NCI-H1930 (cell line): ENCODE data around the gene CGRRF1.

Source experiments
- DNase-seq, 2 experiments: peaks; one replicate each; lab custom pipeline; 2025; lab: John Stamatoyannopoulos, UW

The CGRRF1 gene, protein sequence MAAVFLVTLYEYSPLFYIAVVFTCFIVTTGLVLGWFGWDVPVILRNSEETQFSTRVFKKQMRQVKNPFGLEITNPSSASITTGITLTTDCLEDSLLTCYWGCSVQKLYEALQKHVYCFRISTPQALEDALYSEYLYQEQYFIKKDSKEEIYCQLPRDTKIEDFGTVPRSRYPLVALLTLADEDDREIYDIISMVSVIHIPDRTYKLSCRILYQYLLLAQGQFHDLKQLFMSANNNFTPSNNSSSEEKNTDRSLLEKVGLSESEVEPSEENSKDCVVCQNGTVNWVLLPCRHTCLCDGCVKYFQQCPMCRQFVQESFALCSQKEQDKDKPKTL

DNA sequence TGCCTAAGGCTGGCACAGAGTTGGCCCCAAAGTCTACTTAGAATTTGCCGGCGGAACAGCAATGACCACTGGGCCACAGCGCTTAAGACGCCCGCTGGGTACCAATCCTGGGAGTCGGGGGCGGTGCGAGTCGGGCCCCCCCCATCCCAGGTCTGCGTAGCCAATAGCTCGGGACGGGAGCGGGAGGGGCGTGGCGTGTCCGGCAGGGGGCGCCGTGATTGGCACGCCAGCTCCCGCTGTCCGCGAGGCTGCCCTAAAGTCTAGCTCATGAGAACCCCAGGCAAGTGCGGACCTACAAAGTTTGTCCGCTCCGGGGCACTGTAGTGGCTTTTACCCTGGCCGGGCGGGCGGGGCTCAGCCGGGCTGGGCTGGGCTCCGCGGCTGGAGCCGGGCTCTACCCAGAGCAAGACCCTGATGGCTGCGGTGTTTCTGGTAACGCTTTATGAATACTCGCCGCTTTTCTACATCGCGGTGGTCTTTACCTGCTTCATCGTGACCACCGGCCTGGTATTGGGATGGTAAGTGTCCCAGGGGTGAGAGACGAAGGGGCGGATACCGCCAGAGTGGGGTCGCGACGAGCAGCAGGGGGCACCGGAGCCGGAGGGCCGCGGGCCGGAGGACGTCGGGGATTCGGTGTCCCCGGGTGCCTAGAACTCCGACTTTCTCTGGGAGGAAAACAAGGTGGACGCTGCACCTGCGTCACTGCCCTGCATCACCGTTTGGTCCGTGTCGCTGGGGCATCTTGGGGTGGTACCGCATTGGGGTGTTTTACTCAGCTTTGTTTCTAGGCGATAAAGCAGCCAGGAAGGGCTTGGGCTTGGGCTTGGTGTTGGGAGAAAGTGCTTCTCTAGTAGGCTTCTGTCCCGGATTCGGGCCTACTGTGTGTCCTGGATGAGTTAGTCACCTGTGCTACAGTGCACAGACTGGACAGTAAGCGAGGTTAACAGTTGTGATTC is at the start of gene CGRRF1:
CGRRF1 (plus strand) TSS at position 361 of the 956 bp plus-strand sequence; CDS start at position 415, 54 bp downstream.
- DNase-seq = peak; percentile 94 to 98

DNA sequence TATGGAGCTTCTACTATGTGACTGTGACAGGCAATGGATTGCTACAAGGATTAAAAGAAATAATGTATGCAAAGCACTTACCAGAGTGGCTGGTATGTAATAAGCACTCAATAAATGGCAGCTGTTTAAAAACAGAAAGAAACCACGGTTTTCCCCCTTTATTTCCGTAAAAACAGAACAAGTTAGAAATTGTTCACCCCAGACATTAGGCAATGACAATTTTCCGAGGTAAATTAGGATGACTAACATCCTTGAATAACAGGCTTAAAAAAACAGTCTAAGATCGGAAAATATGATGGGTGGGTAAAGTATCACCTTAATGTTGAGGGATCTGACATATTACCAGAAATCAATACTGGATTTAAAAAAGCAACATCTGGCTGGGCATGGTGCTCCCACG is 47.7 kb upstream of the CGRRF1 start:
- no peak for DNase-seq

DNA sequence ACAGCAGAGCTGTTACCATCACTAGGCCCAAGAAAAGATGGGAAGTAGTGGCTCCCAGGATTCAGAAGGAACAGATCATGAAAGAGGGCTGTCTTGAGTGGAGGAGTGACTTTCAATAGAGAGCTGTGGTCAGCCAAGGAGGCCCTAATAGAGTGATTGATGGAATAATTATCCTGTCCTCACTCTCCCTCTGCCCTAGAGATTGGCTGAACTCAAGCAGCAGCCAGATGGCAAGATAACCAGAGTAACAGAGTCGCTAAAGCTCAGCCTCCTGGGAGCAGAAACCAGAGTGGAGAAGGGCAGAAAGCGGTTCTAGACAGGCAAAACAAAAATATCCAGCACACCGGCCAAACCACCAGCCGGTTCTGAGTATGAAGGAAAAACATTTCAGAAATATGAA is 44.1 kb upstream of the CGRRF1 start:
- DNase-seq = no peak

DNA sequence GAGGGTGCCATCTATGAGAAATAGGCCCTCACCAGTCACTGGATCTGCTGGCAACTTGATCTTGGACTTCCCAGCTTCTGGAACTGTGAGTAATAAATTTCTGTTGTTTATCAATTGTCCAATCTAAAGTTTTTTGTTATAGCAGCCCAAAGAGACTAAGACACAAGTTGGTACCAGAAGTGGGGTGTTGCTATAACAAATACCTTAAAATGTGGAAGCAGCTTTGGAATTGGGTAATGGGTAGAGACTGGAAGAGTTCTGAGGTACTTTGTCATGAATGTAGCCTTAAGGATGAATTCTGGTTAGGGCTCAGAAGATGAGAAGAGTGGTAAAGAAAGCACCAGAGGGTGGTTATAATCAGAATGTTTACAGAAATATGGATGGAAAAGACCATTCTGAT is 42.4 kb upstream of the CGRRF1 start:
- no peak for DNase-seq

DNA sequence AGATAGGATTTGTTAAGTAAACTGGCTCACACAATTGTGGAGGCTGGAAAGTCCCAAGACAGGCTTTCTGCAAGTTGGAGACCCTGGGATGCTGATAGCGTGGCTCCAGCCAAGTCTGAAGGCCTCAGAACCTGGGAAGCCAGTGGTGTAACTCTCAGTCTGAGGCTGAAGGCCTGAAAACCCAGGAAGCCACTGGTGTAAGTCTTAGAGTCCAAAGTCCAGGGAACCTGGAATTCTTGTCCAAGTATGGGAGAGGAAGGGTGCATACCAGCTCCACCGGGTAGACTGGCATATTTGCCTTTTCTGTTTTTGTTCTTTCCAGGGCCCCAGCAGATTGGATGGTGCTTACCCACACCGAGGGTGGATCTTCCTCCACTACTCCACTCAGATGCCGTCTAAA is 39.0 kb upstream of the CGRRF1 start:
- no peak for DNase-seq

DNA sequence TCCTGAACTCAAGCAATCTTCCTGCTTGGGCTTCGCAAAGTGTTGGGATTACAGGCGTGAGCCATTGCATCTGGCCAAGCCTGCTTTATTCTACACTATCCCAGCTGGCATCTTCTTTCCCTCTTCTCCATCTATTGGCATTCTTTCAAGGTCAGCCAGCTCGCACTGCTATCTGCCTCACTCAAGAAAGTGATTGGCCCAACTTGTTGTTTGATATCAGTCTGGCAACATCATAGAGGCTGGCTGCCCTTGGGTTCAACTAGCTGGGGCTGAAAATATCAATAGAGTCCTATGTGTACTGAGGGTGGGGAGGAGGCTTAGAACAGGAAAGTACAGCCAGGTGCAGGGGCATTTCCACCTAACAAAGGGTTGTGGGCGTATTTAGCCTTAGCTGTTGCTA is 38.1 kb upstream of the CGRRF1 start:
- DNase-seq = no peak

DNA sequence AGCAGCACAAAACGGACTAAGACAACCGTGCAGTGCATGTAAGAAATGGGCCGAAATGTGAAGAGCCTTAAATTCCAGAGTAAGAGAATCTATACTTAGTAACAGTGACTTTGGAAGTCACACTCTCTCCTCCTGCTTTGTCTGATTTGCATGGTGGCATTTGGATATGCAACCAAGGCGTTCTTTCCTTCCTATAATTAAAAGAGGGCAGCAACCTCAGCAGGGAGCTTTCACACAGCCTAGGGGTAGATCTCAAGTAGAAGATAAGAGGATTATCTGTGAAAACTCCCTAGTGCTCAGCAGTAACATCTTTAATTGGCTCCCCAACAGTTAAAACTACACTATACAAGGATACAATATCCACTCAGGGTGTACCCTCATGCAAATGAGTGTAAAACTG is 37.4 kb upstream of the CGRRF1 start:
- no peak for DNase-seq

DNA sequence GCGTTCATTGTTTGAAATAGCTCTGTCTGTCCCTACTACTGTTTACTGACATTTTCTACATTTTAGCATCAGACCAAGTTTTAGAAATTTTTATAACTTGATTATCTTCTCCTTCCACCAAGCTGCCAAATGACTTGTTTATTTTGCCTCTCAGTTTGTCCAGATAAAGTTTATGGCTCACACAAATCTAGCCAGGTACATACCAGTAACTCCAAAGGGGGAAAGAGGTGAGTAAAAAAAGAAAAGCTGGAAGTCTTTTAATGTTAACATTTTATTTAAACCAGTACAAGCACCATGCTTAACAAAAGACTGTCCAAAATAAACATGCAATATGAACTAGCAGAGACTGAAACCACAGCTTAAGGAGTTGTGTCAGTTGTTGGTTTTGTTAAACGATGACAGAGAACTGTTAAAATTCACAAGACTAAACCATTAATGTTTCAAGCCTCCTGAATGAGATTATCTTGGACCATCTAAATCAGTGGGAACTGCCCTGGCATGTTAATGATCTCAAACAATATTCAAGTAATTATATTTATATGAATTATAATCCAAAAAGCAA is 35.4 kb upstream of the CGRRF1 start:
- DNase-seq = no peak

DNA sequence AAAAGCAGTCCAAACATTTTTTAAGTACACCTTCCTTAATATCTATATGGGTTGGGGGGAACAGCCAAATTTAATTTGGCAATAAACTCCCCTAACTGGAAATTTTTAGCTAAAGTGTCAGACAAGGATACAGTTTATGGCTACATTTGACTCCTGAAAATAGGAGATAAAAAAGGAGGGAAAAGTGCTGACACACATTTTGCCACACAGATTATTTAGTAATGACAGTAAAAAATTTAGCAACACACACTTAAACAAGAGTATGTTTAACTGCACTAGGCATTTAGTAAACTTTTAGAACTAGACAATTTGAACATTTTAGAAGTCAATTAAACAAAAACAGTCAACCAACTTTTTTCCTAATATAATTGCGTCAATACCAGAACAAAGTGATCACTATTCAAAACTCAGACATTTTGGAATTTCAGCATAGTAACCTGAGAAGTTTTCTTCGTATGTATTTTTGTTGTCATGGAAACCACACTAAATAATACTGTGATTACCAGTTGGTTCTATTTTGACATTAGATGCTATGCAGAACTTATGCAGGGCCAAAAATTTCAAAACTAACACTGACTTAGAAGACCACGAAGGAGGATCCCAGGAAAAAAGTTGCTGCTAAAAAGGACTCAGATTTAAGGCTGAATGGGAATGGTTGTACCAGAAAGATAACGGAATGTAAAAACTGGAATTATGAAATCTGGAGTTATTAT is 34.4 kb upstream of the CGRRF1 start:
- no peak for DNase-seq

DNA sequence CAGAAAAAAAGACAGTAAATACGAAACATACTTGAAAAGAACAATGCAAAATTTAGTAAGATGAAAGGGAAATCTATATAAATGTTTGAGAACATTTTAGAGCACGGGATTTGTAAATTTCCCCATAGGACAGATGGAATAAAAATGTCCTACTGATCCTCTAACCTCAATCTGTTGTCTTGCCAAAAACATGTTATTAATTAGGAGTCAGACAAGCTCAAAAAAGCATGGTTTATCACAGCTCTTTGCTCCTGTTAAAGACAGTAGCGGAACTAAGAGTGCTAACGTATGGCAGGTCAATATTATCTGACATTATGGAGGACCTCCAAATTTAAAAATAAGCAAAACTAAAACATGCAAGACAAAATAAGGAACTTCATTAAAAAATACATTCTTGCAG is 33.8 kb upstream of the CGRRF1 start:
- no peak for DNase-seq

DNA sequence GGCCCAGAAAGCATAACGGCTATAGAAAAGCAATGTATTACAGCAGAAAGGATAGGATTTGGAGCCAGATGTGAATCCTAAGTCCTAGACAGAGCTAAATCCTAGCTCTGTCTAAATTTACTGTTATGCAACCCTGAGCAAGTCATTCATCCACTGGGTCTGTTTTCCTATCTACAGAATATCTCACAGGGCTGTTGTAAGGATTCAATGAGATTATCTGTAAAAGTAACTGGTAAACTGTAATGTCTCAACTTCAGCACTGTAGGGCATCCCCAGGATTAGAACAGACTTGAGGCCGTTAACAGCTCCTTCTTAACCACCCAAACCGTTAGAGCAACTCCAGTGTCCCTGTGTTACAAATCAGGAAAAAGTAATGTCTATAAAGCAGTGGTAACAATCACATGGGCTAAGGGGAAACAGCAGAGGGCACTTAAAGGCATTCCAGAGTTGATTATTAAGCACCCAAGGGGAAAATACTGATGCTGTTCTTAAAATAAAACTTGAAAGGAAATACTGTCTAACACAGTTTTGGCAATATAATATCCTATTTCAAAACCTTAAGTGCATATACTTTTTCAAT is 31.0 kb upstream of the CGRRF1 start:
- DNase-seq = no peak

DNA sequence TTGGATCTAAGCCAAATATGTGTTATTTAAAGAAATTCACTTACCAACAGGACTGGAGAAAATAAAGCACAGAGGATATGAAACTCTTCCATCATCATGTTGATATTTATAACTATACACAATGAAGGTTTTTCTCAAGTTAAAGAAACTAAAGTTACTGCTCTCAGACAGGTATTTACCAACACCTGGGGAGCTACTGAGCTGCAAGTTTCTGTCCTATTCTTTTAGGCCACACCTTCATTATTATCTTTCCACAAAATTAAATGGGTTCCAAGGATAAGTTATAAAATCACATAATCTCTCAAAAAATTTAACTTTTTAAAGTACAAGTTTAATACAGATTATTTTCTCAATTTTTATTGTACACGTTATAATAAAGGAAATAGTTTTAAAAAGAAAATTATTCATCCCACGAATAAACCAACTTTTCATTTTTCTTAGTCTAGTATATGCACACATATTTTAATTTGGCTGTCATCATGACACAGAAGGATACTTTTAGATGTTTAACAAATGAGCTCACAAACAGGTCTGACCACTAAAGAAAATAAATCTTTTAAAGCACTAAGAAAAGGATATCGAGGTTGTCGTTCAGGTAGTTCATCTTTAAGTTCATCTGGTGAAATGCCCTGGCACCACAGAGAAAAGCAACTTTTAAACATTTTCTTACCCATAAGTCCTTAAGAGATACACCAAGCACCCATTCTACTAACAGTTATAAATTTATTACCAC is 28.7 kb upstream of the CGRRF1 start:
- DNase-seq = no peak

DNA sequence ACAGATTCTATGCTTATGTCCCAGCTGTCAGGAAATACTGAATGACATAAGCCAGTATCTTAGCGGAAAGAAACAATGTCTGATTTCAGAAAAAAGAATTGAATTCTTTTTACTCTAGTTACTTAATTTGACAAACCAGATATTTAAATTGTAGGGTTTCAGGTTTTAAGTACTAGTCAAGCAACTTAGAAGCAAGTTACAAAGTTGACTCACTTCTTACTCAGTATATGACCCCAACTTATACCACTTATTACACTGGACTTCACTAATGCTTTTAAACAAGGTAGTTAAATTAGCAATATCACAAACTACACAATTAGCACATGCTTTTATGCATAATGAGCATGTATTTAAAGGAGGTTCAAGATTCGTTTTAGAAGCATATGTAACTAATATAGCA is 28.0 kb upstream of the CGRRF1 start:
- no peak for DNase-seq

DNA sequence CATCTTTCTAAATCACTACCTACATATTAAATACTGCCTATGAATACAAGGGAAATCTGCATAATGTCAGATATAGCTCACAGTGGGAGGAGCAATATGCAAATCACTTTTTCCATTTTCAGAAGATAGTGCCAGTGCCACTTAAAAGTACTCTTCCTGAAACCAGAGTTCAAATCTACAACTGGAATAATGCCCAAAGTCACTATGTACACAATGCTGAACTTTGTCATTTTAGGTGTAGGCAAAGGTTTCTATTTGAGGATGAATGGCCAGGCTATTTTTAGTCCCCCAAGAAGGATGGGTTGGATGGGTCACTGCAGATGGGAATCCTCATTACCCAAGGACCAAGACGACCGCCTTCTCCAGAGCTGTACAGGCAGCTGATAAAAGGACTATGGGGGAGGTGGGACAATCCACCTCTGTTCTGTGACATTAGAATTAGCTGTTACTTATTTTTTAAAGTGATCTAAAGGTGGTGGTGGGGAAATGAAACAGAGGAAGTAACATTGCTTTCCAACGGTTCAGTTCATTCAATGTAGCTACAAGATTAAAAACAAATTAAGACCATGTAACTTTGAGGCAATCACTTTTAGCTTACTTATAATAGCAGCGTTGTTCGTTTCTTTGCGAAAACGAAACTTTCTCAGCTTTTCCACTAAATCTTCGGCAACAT is 26.5 kb upstream of the CGRRF1 start:
- no peak for DNase-seq

DNA sequence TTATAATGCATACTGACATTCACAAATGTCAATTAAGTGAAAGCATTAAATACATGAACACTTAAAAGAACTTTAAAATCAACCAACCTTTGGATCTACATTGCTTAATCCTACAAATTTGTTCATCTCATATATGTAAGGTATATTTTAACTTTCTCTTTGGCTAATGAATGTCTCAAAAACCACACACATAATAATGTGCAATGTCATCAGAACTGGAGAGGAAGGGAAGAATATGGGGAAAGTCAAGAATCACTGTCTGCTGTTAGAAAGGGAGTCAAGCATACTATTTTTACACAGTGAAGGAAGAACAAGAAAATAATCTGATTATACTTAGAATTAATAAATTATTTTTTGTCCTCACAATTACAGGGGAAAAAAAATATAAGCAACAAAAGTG is 25.9 kb upstream of the CGRRF1 start:
- DNase-seq = no peak

DNA sequence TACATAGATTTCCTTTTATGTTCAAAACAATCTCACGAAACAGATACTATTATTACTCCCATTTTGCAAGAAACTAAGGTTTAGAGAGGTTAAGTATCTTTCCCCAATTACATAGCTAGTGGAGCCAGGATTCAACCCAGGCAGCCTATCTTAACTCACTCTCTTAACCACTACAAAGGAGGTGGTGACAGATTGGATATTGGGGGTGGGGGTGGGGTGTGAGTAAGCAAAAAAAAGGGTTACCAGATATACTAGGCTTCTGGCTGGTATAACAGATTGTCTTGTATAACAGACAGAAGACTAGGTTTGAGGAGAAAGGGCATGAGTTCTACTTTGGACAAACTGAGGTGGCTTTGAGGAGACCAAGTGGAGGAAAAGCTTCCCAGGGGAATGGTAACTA is 23.0 kb upstream of the CGRRF1 start:
- no peak for DNase-seq

DNA sequence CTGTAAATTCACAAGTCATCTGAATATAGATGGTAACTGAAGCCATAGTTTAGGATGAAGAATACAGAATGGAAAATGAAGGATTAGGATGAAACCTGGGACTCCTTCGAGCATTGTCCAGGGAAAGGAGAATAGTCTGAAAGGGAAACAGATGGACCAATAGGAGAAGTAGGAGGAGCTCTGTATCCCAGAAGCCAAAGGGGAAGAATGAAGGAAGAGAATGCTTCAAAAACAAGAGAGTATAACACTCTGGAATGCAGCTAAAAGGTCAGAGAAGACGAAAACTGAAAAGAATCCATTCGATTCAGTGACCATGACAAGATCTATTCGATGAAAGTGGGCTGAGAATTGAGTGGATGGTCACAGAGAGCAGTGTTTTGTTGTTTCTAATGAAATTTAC is 21.9 kb upstream of the CGRRF1 start:
- DNase-seq = no peak

DNA sequence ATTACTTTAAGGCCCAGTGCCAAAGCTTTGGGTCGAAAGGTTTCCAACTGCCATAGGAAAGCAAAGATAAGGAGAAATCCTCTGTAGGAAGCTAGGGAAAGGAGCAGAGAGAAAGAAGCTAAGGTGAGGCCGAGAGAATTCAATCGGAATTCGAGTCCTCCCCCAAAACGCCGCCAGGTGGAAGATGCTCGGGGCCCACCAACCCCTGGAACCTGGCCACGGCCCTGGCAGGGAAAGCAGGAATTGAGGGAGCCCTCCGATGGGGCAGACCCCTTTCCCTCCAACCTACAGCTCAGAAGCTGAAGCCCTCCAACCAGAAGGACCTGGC is 21.4 kb upstream of the CGRRF1 start:
- DNase-seq = no peak

DNA sequence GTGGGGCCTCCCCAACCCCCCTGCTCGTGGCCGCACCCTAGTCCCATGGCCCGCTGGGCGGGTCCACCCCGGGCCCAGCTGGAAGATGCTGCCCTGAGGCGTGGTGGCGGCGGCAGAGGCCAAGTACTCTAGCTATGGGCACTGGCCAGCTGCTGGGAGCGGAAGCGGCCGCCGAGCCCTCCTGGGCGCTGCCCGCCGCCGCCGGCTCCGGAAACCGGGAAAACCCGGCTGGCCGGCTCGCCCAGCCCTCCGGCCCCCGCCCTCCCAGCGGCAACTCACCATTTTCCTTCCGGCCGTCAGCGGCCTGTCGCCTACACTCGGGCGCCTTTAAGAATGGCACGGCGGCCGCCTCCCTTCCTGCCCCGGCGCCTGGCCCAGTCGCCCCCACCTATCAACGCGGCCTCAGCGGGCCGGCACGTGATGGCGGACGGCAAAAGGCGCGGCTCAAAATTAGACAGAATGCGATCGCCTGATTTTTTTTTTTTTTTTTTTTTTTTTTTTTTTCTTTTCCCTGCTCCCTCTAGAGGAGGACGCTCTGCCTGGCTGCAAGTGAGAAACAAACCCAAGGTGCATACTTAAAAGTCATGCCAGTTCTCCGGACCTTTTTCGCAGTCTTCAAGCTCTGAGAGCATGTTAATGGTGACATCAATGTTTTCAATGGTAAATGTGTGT is 20.9 kb upstream of the CGRRF1 start, which contains the start of gene GMFB:
GMFB (minus strand) TSS at position 335 of the 672 bp plus-strand sequence; CDS start at position 282, 53 bp downstream.
- peak; percentile 74 to 80 for DNase-seq

DNA sequence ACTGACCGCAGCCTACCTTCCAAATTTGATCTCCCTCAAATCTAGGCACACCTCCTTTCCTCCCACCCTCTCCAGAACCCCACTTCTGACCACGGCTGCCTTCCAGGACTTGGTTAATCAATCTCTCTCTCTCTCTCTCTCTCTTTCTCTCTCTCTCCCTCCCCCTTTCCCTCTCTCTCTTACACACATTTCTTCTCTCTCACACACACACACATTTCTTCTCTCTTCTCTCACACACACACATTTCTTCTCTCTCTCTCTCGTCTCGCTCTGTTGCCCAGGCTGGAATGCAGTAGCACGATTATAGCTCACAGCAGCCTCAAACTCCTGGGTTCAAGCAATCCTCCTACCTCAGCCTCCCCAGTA is 20.4 kb upstream of the CGRRF1 start:
- no peak for DNase-seq
